Adipose tissue (tissue), 3 donors: ENCODE results near the gene ATP6V0C. TPM values are rescaled to one million over a fixed set of nuclear protein-coding genes. Genes with fewer than 3 reads are reported as not detected.

Experiments
- H3K27ac ChIP-seq: one replicate; pipeline ENCODE4 v1.5.1; 2013; ENCODE audit warnings: low read depth, low read length
- WGBS, 3 donors: extraction: QIAGEN DNeasy Blood & Tissue Kit; methylation state at CpG; one replicate each; pipeline ENCODE4 v1.1.7; 2013; 5-methylcytosine and 5-hydroxymethylcytosine counted together
- polyA plus RNA-seq, 3 donors: library from polyadenylated mRNA; stranded (reverse); fragments of 200-250 nt; gene quantifications; one replicate each; pipeline ENCODE4 v1.2.3, GENCODE V29; 2013
- donor health status: healthy with polysubstance abuse.
- donor health status: Bipolar disorder and iron deficiency.
- donor health status: healthy.

ATP6V0C gene
- polyA plus RNA-seq, 3 donors, result 74.2 to 236 (median 89.1) TPM

- no peak overlapping the region for H3K27ac ChIP-seq
- WGBS, 3 donors, result 33 to 39% (median 37%) methylated on average over 23 of the region's 23 CpGs
Observed at GRCh38 chr16:2500918-2501750, 12.6 kb upstream of the ATP6V0C start.

DNA sequence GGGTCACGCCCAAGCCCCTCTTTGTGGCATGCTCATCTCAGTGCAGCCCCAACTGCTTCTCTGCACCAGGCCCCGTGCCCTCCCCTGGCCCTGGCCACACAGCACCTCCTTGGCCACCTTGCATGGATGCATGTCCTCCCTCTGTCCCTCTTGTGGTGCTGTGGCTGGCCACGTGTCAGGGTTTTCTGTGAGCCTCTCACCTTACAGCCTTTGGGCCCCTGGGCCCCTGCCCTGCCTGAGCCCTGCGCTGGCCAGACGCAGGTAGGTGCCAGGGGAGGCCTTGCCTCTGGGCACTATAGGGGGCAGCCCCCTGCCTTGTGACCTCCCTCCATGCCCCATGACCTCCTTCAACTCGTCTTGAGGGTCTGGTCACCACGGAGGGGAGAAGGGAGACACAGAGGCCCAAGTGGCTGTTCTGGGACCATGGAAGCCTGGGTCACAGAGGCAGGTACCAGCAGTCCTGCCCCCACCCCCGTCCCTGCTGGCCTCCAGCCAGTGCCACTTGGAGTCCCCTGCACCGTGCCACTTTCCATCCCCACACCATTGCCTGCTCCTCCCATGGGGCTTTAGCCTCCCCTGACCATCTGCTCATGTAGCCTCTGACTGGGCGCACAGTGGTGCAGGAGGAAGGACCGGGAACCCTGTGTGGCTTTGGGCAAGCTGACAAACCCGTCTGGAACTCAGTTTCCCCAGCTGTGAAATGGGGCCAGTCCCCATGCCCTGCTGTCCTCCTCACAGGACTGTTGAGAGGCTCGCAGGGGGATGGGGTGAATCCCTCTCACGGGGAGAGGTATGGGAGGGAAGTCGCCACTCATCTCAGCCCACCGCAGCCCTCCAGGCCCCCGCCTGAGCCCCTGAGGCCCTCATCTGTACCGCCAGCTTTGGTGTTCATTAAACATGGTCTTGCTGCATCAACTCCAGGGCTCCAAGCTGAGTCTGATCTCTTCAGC is 11.5 kb upstream of the ATP6V0C start:
- WGBS, 3 donors, result 66 to 75% (median 71%) methylated on average over 17 to 18 of the region's 18 CpGs

GRCh38 chr16:2505695-2506094 is 8.1 kb upstream of the ATP6V0C start:
- H3K27ac ChIP-seq, result no peak overlapping the region
- 90 to 94% (median 92%) methylated on average over 14 of the region's 14 CpGs for WGBS, 3 donors

More for the DNA sequence above, 11.5 kb upstream of the ATP6V0C start:
- H3K27ac ChIP-seq, result no peak overlapping the region

DNA sequence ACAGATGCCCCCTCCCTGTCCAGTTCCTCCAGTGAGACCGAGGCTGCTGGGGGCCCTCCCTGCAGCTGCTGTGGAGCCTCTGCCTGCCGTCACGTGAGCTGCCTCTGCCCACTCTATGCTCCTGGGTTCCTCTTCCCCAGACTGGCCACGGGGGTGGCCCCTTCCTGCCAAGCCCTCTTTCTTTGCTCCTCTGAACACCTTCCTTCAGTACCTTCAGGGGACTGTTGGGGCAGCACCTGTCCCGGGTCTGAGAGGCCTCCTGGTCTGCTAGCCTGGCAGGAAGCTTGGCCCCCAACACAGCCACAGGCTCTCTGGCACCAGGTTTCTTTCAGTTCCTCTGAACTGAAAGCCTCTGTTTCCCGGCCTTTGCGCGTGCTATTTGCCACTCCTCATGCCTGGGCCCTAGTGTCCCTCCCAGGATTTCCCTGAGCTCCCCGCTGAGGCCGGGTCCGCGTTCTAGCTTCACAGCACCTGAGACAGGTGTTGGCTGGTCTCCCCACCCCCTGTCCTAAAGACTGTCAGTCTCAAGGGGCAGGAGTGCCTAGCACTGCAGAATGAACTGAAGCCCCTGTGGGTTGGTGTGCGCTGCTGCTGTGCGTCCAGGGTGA is 6.6 kb upstream of the ATP6V0C start:
- WGBS, 3 donors, result 57 to 81% (median 63%) methylated on average over 14 of the region's 14 CpGs

GRCh38 chr16:2507665-2508064 is 6.1 kb upstream of the ATP6V0C start:
- H3K27ac ChIP-seq, result no peak overlapping the region
- WGBS, 3 donors, result 50 to 97% (median 50%) methylated on average over 11 of the region's 11 CpGs

More for the DNA sequence above, 6.6 kb upstream of the ATP6V0C start:
- H3K27ac ChIP-seq, result peak overlapping the region; percentile 73

DNA sequence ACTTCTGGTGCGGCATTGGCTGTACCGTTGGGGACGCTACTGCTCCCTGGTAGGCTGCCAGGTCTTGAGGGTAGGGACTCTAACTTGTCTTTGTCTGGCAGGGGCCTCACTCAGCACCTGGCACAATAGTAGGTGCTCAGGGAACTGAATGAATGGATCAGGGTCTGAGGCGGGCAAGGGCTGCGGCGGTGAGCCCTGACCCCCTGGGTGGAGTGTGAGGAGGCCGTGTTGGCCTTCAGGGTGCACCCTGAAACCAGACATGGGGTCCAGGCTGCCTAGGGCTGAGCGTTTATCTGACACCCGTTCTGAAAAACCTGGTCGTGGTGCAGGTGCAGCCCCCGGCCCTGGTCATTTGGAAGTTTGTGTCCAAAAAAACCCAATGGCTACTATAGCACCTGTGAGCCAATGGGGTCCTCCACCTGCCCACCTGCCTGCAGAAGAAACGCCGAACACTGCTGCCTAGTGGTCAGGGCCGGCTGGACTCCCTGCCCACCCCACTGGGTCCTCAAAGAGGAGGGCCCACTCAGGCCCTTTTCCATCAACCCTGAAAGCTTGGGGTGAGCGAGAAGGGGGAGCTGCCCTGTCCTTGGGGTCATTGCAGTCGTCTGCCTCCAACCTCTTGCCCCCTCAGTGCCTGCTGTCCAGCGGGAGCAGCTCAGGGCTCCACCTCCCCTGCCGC is 4.9 kb upstream of the ATP6V0C start:
- 89 to 91% (median 91%) methylated on average over 18 of the region's 18 CpGs for WGBS, 3 donors
- H3K27ac ChIP-seq, result no peak overlapping the region

GRCh38 chr16:2511128-2511800 is 2.5 kb upstream of the ATP6V0C start:
- 52 to 66% (median 56%) methylated on average over 23 to 24 of the region's 24 CpGs for WGBS, 3 donors
- no peak overlapping the region for H3K27ac ChIP-seq

- 85 to 93% (median 92%) methylated on average over 17 of the region's 17 CpGs for WGBS, 3 donors
- H3K27ac ChIP-seq, result no peak overlapping the region
Observed at GRCh38 chr16:2511996-2512734, 1.6 kb upstream of the ATP6V0C start.

GRCh38 chr16:2512735-2513404 is 882 bp upstream of the ATP6V0C start:
- no peak overlapping the region for H3K27ac ChIP-seq
- WGBS, 3 donors, result 20 to 45% (median 44%) methylated on average over 14 to 15 of the region's 15 CpGs

GRCh38 chr16:2514333-2515179 is 804 bp downstream of the ATP6V0C start:
- WGBS, 3 donors, result 1% methylated on average over 39 to 63 of the region's 63 CpGs
- peak overlapping the region; percentile 98 for H3K27ac ChIP-seq

DNA sequence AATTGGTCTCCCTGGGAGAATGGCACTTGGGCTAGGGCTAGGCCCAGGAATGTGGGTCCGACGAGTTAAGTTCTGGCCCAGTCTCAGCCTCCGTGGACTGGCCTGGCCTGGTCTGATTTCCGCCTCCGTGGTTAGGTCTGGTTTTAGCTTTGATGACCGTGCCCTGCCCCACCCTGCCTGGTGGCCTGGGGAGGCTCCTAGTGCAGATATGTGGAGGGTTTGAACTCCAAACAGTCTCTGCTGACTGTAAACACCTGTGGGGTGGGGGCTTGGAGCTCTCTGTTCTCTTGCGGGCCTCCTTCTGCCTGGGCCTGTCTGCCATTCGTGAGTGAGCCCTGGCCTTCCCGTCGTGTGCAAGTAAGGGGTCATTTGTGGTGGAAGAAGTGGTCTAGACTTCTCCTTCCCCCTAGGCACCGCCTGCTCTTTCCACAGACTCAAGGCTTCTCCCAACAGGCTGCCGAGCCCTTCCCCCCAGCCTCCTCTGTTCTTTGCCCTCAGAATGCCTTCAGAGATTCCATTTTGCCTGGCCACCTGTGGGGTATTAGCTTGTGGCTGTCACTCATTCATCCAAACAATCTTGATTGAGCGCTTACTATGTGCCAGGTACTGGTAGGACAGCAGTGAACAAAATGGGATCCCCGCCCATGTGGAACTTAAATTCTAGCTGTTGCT is 1.6 kb downstream of the ATP6V0C start:
- 17 to 28% (median 24%) methylated on average over 14 of the region's 14 CpGs for WGBS, 3 donors
- H3K27ac ChIP-seq, result peak overlapping the region; percentile 98

DNA sequence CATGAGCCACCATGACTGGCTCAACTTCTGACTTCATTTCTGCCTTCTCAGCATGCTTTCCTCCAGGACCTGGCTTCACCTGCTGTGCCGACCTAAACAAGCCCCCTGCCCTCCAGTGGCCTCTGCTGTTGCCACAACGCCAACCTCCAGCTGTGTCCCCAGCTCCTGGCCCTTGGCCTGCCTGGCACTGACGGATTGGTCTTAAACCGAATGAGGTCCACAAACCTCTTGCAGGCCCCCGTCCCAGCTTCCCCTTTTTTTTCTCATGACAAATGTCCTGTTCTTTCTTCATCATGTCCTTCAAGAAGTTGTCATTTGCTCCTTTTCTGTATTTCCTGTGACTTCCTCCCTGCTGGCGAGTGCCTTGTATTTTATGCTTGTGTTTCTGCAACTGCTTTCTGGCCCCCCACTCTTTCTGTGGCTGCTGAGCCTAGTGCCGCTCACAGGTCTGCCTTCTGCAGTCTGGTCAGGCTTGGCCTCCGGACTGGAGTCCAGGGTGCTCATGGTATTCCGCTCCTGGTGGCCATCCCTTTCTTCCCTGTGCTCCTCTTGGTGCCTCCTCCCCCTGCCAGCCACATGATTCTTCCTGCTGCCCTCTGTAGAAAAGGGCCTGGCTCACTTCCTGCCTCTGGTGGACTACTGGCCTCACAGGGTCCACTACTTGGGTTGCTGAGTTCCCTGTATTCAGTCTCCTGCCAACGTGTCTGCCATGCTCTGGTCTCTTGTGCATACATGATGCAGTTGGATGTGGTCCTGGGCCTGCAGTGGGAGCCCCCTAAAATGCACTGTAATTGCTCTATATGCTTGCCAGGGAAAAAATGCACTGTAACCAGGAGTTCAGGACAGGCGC is 2.9 kb downstream of the ATP6V0C start:
- WGBS, 3 donors, result 37 to 46% (median 44%) methylated on average over 11 of the region's 11 CpGs
- H3K27ac ChIP-seq, result peak overlapping the region; percentile 79

DNA sequence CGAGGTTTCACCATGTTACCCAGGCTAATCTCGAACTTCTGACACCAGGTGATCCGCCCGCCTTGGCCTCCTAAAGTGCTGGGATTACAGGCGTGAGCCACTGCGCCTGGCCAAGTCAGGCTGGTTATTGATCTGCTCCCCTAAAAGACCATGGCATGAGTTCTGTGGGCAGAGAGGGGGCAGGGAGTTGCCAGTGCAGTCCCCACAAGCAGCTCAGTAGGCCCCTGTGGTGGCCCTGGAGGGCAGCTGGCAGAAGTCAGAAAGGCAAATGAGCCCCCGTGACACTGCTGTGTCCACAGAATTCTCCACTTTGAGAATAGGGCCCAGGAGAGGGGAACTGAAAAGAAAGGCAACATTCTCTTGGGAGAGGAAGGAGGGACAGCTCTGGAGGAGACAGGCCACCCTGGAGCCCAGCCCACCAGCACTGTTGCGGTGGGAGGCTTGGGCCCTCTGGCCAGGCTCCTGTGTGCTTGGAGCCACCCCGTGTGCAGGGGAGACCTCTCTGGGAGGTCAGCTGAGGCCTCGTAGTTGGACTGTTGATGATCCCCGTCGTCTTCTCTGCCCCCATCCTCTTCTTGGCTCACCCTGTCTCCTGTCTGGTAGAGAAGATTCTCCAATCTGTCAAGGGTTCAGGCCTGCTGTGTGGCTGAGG is 4.3 kb downstream of the ATP6V0C start:
- WGBS, 3 donors, result 60 to 77% (median 73%) methylated on average over 12 of the region's 12 CpGs
- H3K27ac ChIP-seq, result no peak overlapping the region
